ENCODE measurements around the gene SLC41A3.

DNA sequence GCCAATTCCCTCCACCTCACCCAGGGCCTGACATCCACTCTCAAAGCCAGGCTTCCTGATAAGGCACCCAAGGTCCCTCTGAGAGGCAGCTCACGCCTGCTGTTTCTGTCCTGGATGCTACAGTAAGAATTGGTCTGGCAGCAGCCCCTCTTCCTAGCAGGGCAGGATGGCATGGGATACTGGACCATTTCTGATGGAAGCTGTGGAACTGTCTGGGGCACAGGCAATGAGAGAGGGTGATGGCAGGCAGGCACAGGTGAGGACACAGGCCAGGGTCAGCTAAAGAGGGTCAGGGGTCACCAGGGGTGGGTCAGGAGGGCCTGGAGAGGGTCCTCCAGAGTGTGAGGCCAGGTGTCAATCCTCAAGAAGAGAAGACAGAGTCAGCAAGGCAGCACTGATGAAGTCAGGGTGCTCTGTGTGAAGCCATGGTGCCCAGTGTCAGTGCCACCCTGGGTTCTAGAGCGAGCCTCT, 41.9 kb upstream of the SLC41A3 start:
- TF ChIP-seq EZH2 (IDR thresholded peaks at IDR 0.05; ENCODE audit: insufficient read depth, low read length) = no peak
- TF ChIP-seq, protein P1, sequence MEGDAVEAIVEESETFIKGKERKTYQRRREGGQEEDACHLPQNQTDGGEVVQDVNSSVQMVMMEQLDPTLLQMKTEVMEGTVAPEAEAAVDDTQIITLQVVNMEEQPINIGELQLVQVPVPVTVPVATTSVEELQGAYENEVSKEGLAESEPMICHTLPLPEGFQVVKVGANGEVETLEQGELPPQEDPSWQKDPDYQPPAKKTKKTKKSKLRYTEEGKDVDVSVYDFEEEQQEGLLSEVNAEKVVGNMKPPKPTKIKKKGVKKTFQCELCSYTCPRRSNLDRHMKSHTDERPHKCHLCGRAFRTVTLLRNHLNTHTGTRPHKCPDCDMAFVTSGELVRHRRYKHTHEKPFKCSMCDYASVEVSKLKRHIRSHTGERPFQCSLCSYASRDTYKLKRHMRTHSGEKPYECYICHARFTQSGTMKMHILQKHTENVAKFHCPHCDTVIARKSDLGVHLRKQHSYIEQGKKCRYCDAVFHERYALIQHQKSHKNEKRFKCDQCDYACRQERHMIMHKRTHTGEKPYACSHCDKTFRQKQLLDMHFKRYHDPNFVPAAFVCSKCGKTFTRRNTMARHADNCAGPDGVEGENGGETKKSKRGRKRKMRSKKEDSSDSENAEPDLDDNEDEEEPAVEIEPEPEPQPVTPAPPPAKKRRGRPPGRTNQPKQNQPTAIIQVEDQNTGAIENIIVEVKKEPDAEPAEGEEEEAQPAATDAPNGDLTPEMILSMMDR (IDR thresholded peaks at IDR 0.05; ENCODE audit: insufficient read depth, low read depth, low read length) = no peak
